Ishikawa (cell line): ENCODE results near the gene CYP2J2.

Source experiments
- EP300 ChIP-seq: IDR thresholded peaks from 2 replicates; pipeline ENCODE4 v1.6.1; 2012; ENCODE audit warnings: borderline replicate concordance
- YY1 ChIP-seq: IDR thresholded peaks from 2 replicates; pipeline ENCODE4 v1.6.1; 2012; ENCODE audit warnings: low read depth

GRCh38 chr1:59937636-59938210, 11.2 kb upstream of the CYP2J2 start:
- TF ChIP-seq YY1 (no peak), EP300 (no peak)
